ENCODE results near the gene SMIM9. TPM values are rescaled to one million over a fixed set of nuclear protein-coding genes. Genes with fewer than 3 reads are reported as not detected.

SMIM9 gene
- total and polyA plus RNA-seq, 9 of the 15 experiments (the other 6 are each of a cell fraction or from before 2014, with no cell fraction given): 0.08 TPM; not detected in 8

- Histone ChIP-seq H4K20me1 (replicated peaks; ENCODE audit: control insufficient read depth, insufficient read depth, low read length) (0 out of 2 replicates have a peak, but pooled peaks cover under 1% of the 10 kb centered on the region), H3K27me3 (ENCODE audit: control insufficient read depth in 2 of 2, insufficient read depth in 2 of 2, low read length in 2 of 2) (no peaks in the 10 kb centered on the region), H3K9ac (ENCODE audit: insufficient read depth in 1 of 2, low read depth in 2 of 2, low read length in 2 of 2) (no peak overlapping the region), H3K27ac (ENCODE audit: extremely low read depth, low read depth, low read length) (no peak overlapping the region), H3K4me1 (replicated peaks in 1 of 2; ENCODE audit: control insufficient read depth in 2 of 2, insufficient read depth in 2 of 2, low read length in 2 of 2) (peaks cover 4 to 28% of the 10 kb centered on the region in 2 experiments), H3K4me2 (ENCODE audit: insufficient read depth, low read length) (no peak overlapping the region), H3K36me3 (ENCODE audit: control insufficient read depth, insufficient read depth, low read length) (no peaks in the 10 kb centered on the region; the same call in 2 of the 3 replicates), H2AFZ (ENCODE audit: low read depth, low read length) (peak overlapping the region; percentile 72), H3K9me1 (ENCODE audit: control insufficient read depth, insufficient read depth, low read length) (no peaks in the 10 kb centered on the region), H3K79me2 (ENCODE audit: control insufficient read depth, insufficient read depth, low read length) (peaks cover 9% of the 10 kb centered on the region), H3K9me3 (replicated peaks; ENCODE audit: control insufficient read depth, insufficient read depth, low read depth, low read length) (0 out of 2 replicates have a peak, but pooled peaks cover 6% of the 10 kb centered on the region), H3K4me3 (no peak overlapping the region)
- DNase-seq (ENCODE audit: extremely low read depth in 1 of 4, low spot score in 3 of 4) (no peak), FAIRE-seq (no peak), ATAC-seq (no peak)
- 27% methylated on average over 1 of the region's 1 CpG for whole genome bisulfite sequencing (ENCODE audit: insufficient coverage, low coverage, missing lambda C conversion rate)
- CTCF ChIA-PET (ENCODE audit: low intra/inter-chr PET ratio): no interaction called here
- POLR2A ChIA-PET: interaction anchor here (0.6 to 1.1 kb wide), 2 partner anchors 9 to 453 kb away, joined by 4 read pairs; no protein-coding TSS in a partner anchor
- no TSS peak for BruUV-seq (replicated peaks)
- in situ Hi-C loops (cut with MboI): no loop called here
- intact Hi-C loops (cut with micrococcal nuclease): no loop called here
- TF ChIP-seq TOE1 (IDR thresholded peaks at IDR 0.05; ENCODE audit: borderline replicate concordance) (peak; percentile 78), TOE1 (CRISPR knock-in tag; IDR thresholded peaks at IDR 0.05; ENCODE audit: borderline replicate concordance, low read depth) (no peak), PHTF2 (CRISPR knock-in tag; IDR thresholded peaks at IDR 0.05) (no peak), PPARD (CRISPR knock-in tag; IDR thresholded peaks at IDR 0.05) (no peak), ILF3 (IDR thresholded peaks at IDR 0.05; ENCODE audit: borderline replicate concordance) (no peak), RBM14 (IDR thresholded peaks at IDR 0.05; ENCODE audit: borderline replicate concordance, insufficient read depth, low read depth, low read length) (no peak), CEBPB (tag; IDR thresholded peaks at IDR 0.05) (peak; percentile 79), SP2 (IDR thresholded peaks at IDR 0.05; ENCODE audit: extremely low read depth, low read depth, low read length, poor library complexity, severe bottlenecking) (no peak), ZNF143 (CRISPR knock-in tag; IDR thresholded peaks at IDR 0.05) (no peak), TFE3 (CRISPR knock-in tag; IDR thresholded peaks at IDR 0.05) (peak; percentile 91), ZBTB17 (CRISPR knock-in tag; IDR thresholded peaks at IDR 0.05) (no peak), FUS (optimal IDR thresholded peaks at IDR 0.05; ENCODE audit: low read depth, low read length) (no peak), TCF3 (CRISPR knock-in tag; IDR thresholded peaks at IDR 0.05) (0 out of 2 replicates have a peak, but pooled peaks have one; percentile 25), KDM4B (IDR thresholded peaks at IDR 0.05; ENCODE audit: borderline replicate concordance in 2 of 2, low read depth in 1 of 2) (no peak), HMGXB4 (CRISPR knock-in tag; IDR thresholded peaks at IDR 0.05) (no peak), TBP (optimal IDR thresholded peaks at IDR 0.05; ENCODE audit: low read depth, low read length) (no peak), BMI1 (IDR thresholded peaks at IDR 0.05; ENCODE audit: low read length) (no peak), ZNF174 (CRISPR knock-in tag; IDR thresholded peaks at IDR 0.05) (no peak), RAD51 (IDR thresholded peaks at IDR 0.05; ENCODE audit: borderline replicate concordance, low read depth) (peak; percentile 73), TCF15 (CRISPR knock-in tag; IDR thresholded peaks at IDR 0.05) (no peak)
These were observed 24.4 kb downstream of the SMIM9 start for GRCh38 chrX:154809939-154810665.

Measured in K562 (cell line).